Measurements from ENCODE around the gene RHPN2. TPM values are rescaled to one million over a fixed set of nuclear protein-coding genes. Genes with fewer than 3 reads are reported as not detected.
"Not testable (repeated sequence)": the region's sequence is repeated elsewhere in the genome, so short reads cannot be mapped to it uniquely, and the experiment has no call there.

Gene RHPN2
- total and polyA plus RNA-seq, 10 donors: 1.2 to 5.3 (median 2.6) TPM

GRCh38 chr19:32977813-32978212 is 86.9 kb downstream of the RHPN2 start:
- DNase-seq; H3K36me3 ChIP-seq; H3K9me3 ChIP-seq; H3K4me3 ChIP-seq; H3K27me3 ChIP-seq (replicated peaks in 1 of 7); intact Hi-C loops (cut with DNase I; ENCODE audit: low total_unique reads): not testable (repeated sequence)
- peaks cover 0 to 17% (median 2%) of the 10 kb centered on the region in 6 donors for H3K4me1 ChIP-seq
- WGBS, 5 donors: 85 to 97% (median 94%) methylated on average over 4 of the region's 4 CpGs
- peak overlapping the region in 4 of 8 donors; percentile 8 to 83 (median 25) for H3K27ac ChIP-seq

DNA sequence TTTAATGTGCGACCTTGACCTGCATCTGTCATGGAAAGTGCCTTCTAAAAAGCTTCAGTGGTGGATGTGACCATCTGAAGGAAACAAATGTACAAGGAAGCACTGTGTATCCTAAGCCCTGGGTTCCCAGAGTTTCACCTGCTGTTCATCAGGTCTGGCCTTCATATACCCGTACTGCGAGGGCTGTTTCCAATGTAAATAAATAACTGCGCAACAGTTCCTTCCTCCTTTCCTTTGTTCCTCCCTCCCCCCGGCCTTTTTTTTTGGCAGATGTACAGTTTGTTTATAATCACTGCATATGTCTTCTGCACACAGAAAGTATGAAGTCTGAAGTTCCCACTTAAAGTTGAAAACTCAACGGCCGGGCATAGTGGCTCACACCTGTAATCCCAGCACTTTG is 87.4 kb downstream of the RHPN2 start:
- DNase-seq: no peak
- no peak for TF ChIP-seq POLR2AphosphoS5 (IDR thresholded peaks at IDR 0.05)
- TF ChIP-seq, protein P1, sequence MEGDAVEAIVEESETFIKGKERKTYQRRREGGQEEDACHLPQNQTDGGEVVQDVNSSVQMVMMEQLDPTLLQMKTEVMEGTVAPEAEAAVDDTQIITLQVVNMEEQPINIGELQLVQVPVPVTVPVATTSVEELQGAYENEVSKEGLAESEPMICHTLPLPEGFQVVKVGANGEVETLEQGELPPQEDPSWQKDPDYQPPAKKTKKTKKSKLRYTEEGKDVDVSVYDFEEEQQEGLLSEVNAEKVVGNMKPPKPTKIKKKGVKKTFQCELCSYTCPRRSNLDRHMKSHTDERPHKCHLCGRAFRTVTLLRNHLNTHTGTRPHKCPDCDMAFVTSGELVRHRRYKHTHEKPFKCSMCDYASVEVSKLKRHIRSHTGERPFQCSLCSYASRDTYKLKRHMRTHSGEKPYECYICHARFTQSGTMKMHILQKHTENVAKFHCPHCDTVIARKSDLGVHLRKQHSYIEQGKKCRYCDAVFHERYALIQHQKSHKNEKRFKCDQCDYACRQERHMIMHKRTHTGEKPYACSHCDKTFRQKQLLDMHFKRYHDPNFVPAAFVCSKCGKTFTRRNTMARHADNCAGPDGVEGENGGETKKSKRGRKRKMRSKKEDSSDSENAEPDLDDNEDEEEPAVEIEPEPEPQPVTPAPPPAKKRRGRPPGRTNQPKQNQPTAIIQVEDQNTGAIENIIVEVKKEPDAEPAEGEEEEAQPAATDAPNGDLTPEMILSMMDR (IDR thresholded peaks at IDR 0.05 in 8 of 11, conservative IDR thresholded peaks at IDR 0.05 in 3 of 11): no peak
- no peak for TF ChIP-seq POLR2A (IDR thresholded peaks at IDR 0.05)
- Histone ChIP-seq H3K4me3 (no peak overlapping the region), H3K9me3 (no peaks in the 10 kb centered on the region), H3K27me3 (replicated peaks in 1 of 7) (no peaks in the 10 kb centered on the region), H3K36me3 (peaks cover 0 to 7% (median 0%) of the 10 kb centered on the region in 6 donors), H3K27ac (peak overlapping the region in 4 of 8 donors; percentile 8 to 83 (median 25)), H3K4me1 (peaks cover 0 to 22% (median 6%) of the 10 kb centered on the region in 6 donors)
- intact Hi-C loops (cut with DNase I; ENCODE audit: low total_unique reads): no loop called here
- WGBS, 5 donors: 48 to 93% (median 75%) methylated on average over 7 of the region's 7 CpGs

- H3K4me1 ChIP-seq: peaks cover 0 to 26% (median 10%) of the 10 kb centered on the region in 6 donors
- intact Hi-C loops (cut with DNase I; ENCODE audit: low total_unique reads): no loop called here
- no peak overlapping the region for H3K4me3 ChIP-seq
- H3K27ac ChIP-seq: peak overlapping the region in 1 of 8 donors; percentile 83
- 47 to 53% (median 51%) methylated on average over 13 to 14 of the region's 14 CpGs for WGBS, 5 donors
- TF ChIP-seq POLR2A (IDR thresholded peaks at IDR 0.05): no peak
- TF ChIP-seq, protein P1 (IDR thresholded peaks at IDR 0.05 in 8 of 11, conservative IDR thresholded peaks at IDR 0.05 in 3 of 11): peak in 10 of 11 experiments; percentile 7 to 74 (median 59)
- H3K36me3 ChIP-seq: peaks cover 0 to 7% (median 0%) of the 10 kb centered on the region in 6 donors
- H3K9me3 ChIP-seq: no peaks in the 10 kb centered on the region
- H3K27me3 ChIP-seq (replicated peaks in 1 of 7): no peaks in the 10 kb centered on the region
- DNase-seq: peak; percentile 82
Observed at GRCh38 chr19:32976223-32976805, 88.4 kb downstream of the RHPN2 start.

GRCh38 chr19:32971715-32972540 is 92.8 kb downstream of the RHPN2 start, which contains the start of the genes CEP89 and FAAP24:
Gene CEP89 (minus strand): TSS chr19:32971958. CDS start chr19:32971874, 84 bp downstream.
Gene FAAP24 (plus strand): TSS chr19:32972242. CDS start chr19:32973197, 955 bp downstream.
- TF ChIP-seq POLR2A (IDR thresholded peaks at IDR 0.05) (no peak), POLR2AphosphoS5 (IDR thresholded peaks at IDR 0.05) (peak; percentile 90 to 94 (median 91))
- TF ChIP-seq, protein P1 (IDR thresholded peaks at IDR 0.05 in 8 of 11, conservative IDR thresholded peaks at IDR 0.05 in 3 of 11): peak in 4 of 11 experiments; percentile 17 to 53 (median 44)
- DNase-seq: peak; percentile 98
- WGBS, 5 donors: 0 to 2% (median 1%) methylated on average over 46 to 57 of the region's 57 CpGs
- Histone ChIP-seq H3K27me3 (replicated peaks in 1 of 7) (no peaks in the 10 kb centered on the region), H3K4me1 (peaks cover 5 to 39% (median 26%) of the 10 kb centered on the region in 6 donors), H3K27ac (peak within 1 kb of the TSS; percentile 64 to 92 (median 86)), H3K9me3 (no peaks in the 10 kb centered on the region), H3K36me3 (peaks cover 0 to 18% (median 6%) of the 10 kb centered on the region in 6 donors), H3K4me3 (peak within 1 kb of the TSS; percentile 63 to 97 (median 91))
- intact Hi-C loops (cut with DNase I; ENCODE audit: low total_unique reads): no loop called here

Measured in spleen (tissue), 11 donors.